Lower leg skin (tissue), 3 donors: ENCODE data around the gene PDZRN4.

Experiments
- POLR2A ChIP-seq, 2 donors: fragments of 450-650 bp; IDR thresholded peaks; one replicate each; pipeline ENCODE4 v1.6.1; 2016 to 2017; ENCODE audit warnings: antibody characterized with exemption in 2 of 2, mild to moderate bottlenecking in 1 of 2, moderate library complexity in 1 of 2
- TF ChIP-seq, protein P1 (sequence below), 3 donors: fragments of 450-650 bp; IDR thresholded peaks; one replicate each; pipeline ENCODE4 v1.5.1; 2016; ENCODE audit warnings: antibody characterized with exemption in 3 of 3, mild to moderate bottlenecking in 3 of 3, moderate library complexity in 2 of 3

GRCh38 chr12:41619705-41620104 lies 431.6 kb downstream of the PDZRN4 start:
- TF ChIP-seq, protein P1, sequence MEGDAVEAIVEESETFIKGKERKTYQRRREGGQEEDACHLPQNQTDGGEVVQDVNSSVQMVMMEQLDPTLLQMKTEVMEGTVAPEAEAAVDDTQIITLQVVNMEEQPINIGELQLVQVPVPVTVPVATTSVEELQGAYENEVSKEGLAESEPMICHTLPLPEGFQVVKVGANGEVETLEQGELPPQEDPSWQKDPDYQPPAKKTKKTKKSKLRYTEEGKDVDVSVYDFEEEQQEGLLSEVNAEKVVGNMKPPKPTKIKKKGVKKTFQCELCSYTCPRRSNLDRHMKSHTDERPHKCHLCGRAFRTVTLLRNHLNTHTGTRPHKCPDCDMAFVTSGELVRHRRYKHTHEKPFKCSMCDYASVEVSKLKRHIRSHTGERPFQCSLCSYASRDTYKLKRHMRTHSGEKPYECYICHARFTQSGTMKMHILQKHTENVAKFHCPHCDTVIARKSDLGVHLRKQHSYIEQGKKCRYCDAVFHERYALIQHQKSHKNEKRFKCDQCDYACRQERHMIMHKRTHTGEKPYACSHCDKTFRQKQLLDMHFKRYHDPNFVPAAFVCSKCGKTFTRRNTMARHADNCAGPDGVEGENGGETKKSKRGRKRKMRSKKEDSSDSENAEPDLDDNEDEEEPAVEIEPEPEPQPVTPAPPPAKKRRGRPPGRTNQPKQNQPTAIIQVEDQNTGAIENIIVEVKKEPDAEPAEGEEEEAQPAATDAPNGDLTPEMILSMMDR (IDR thresholded peaks at IDR 0.05) = no peak
- TF ChIP-seq POLR2A (IDR thresholded peaks at IDR 0.05) = no peak
